GM21526 (cell line): ENCODE measurements around the gene SORD.
"Not testable (repeated sequence)": the region's sequence is repeated elsewhere in the genome, so short reads cannot be mapped to it uniquely, and the experiment has no call there.

Experiments used
- ATAC-seq: cut with Tn5 transposase; IDR thresholded peaks from one replicate; pipeline ENCODE4 v1.9.1; 2021; ENCODE audit warnings: moderate library complexity; ENCODE audit not compliant: unreplicated experiment, low FRiP score

Gene SORD

DNA sequence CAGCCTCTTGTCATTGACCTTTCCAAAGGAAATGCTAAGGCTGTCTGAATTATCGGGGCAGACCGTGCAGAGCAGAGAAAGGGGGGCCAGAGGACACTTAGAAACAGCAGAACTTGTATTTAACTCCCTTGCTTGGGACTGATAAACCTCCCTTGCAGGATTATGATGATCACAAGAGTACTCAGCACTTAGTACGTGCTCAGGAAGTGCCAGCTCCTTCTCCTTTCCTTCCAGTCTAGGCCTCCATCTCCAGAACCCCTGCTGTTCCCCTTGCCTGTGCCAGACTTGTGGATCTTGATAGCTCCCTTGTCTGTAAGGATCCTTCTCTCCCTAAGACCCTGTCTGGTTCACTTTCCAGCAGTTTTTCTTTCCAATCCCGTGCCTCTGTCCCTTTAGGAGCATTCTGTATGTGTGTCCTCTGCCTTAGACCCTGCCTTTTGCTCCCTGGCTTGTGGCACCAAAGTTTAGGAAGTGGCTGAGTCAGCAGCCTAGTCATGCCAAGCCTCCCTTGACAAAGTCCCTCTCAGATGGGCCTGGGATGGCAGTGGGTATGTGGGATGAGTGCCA is 747 bp downstream of the SORD start:
- ATAC-seq = no peak

- ATAC-seq = not testable (repeated sequence)
Observed at GRCh38 chr15:45024649-45025048, 1.7 kb downstream of the SORD start.

DNA sequence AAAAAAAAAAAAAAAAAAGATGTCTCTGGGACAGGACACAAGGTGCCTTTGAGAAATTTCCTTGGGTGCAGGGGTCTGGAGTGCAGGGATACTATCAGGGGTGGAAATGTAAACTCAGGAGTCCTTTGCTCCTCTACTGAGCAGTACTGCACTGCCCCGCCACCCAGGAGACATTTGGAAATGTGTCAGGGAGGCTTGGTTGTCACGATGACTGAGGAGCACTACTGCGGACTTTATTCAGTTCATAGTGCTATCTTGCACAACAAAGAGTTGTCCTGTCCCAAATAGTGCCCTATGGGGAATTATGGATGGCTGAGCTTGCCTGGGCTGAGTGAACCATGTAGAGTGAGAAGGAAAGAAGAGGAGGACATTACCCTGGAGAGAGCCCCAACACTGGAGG is 2.6 kb downstream of the SORD start:
- ATAC-seq = not testable (repeated sequence)

DNA sequence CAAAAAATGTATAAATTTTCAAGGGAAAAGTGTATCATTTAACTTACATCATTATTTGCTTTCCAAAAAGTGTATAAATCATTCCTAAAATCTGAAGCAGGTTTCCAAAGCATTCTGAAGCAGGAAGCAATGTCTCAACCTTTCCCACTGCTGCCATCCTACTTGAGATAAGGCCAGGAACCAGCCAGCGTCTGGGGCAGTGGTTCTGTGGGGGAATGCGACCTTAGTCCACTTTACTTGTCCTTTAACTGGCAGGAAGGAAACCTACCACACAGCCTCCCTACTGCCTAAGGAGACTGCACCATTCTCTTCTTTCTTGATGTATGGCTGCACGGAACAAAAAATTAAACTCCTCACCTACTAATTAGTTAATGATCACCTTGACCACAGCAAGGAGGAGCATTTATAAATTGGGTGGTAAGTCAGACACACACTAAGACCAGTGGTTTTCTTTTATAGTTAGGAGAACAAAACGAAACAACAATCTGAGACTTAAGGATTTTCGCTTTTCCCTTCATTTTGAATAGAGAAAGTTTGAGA is 3.7 kb downstream of the SORD start:
- ATAC-seq = no peak

GRCh38 chr15:45027220-45027619 is 4.2 kb downstream of the SORD start:
- ATAC-seq = no peak

- ATAC-seq = no peak
Observed at GRCh38 chr15:45030743-45031142, 7.7 kb downstream of the SORD start.

GRCh38 chr15:45031522-45032028 is 8.6 kb downstream of the SORD start:
- not testable (repeated sequence) for ATAC-seq

DNA sequence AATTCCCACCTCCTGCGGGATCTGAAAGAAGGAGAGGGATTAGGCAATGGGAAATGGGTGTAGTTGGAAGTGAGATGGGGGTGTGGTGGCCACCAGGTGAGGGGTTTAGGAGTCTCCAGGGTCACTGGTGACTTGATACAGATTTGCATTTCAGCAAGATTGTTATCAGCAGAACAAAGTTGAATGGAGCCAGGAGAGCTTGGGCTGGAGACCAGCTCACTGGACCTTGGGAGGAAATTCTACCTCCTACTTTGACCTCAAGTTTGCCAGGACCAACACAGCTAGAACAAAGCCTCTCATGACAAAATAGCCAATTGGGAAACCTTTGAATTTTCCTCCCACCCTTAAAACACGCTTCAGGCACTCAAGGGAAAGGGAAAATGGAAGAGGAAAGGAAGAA is 9.5 kb downstream of the SORD start:
- ATAC-seq = not testable (repeated sequence)

DNA sequence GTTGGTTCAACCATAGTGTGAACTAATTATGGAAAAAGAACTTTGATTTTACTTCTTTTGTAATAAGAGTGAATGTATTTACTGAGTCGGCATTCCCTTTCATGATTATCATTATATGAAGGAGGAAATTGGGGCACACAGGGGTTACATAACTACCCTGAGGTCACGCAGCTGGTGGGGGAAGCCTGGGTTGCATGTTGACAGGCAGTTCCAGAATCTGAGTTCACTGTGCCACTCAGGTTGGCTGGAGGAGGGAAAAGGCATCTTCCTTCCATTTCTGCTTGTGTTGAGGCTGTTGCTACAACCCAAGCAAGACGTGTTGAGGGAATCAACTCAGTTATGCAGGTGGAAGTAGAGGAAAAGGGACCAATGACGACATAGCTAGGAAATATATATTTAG is 11.1 kb downstream of the SORD start:
- ATAC-seq = not testable (repeated sequence)

DNA sequence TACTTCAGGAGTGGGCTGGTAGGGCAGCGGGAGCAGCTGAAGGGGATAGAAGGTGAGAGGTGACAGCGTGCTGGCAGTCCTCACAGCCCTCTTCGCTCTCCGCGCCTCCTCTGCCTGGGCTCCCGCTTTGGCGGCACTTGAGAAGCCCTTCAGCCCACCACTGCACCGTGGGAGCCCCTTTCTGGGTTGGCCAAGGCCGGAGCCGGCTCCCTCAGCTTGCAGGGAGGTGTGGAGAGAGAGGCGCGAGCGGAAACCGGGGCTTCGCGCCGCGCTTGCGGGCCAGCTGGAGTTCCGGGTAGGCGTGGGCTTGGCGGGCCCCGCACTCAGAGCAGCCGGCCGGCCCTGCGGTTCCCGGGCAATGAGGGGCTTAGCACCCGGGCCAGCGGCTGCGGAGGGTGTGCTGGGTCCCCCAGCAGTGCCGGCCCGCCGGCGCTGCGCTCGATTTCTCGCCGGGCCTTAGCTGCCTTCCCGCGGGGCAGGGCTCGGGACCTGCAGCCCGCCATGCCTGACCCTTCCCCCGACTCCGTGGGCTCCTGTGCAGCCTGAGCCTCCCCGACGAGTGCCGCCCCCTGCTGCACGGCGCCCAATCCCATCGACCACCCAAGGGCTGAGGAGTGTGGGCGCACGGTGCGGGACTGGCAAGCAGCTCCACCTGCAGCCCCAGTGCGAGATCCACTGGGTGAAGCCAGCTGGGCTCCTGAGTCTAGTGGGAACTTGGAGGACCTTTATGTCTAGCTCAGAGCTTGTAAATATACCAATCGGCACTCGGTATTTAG is 11.8 kb downstream of the SORD start:
- ATAC-seq = not testable (repeated sequence)

- ATAC-seq = not testable (repeated sequence)
Observed at GRCh38 chr15:45036812-45037781, 14.1 kb downstream of the SORD start.

DNA sequence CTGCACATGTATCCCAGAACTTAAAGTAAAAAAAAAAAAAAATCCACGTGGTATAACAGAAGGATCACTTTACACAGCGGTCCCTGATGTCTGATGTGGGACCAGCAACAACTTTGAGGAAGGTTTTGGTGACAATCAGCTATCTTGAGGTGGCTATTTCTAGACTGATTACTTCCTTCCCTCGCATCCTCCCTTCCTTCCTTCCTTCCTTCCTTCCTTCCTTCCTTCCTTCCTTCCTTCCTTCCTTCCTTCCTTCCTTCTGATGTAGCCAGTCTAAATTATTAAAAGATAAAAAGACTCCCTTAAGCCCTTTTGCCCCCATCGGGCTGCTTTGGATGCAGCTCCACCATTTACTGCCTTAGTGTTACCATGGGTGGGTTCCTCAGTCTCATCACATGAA is 14.9 kb downstream of the SORD start:
- no peak for ATAC-seq

GRCh38 chr15:45040396-45040795 is 17.4 kb downstream of the SORD start:
- ATAC-seq = not testable (repeated sequence)

- ATAC-seq = not testable (repeated sequence)
Observed at GRCh38 chr15:45041538-45041937, 18.5 kb downstream of the SORD start.

- not testable (repeated sequence) for ATAC-seq
Observed at GRCh38 chr15:45042859-45043258, 19.9 kb downstream of the SORD start.

- not testable (repeated sequence) for ATAC-seq
Observed at GRCh38 chr15:45044270-45044669, 21.3 kb downstream of the SORD start.

GRCh38 chr15:45048449-45048793 is 25.4 kb downstream of the SORD start:
- ATAC-seq = not testable (repeated sequence)

GRCh38 chr15:45048794-45049631 is 26.0 kb downstream of the SORD start:
- ATAC-seq = peak; percentile 64

DNA sequence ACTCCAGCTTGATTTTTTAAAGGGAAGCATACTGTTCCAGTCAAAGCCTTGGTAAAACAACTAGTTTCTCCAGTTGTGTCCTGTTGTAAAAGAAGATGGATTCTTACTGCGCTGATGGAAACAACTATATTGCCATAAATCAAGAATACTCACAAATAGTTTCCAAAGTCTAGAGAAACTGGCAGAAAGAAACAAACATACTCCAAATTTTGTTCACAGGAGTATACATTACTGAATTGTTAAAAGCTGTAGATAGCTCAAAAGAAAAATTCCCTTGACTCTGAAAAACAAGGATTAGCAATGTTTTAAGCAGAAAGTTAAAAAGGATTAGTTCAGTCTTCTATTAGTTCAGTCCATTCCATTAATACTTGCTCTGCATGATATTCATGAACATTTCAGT is 27.6 kb downstream of the SORD start:
- ATAC-seq = no peak

GRCh38 chr15:45052676-45053075 is 29.7 kb downstream of the SORD start:
- ATAC-seq = not testable (repeated sequence)
